HG03457 (cell line): ENCODE measurements around the gene DAP3.
"Not testable (repeated sequence)": the region's sequence is repeated elsewhere in the genome, so short reads cannot be mapped to it uniquely, and the experiment has no call there.

ENCODE experiments used
- ATAC-seq: cut with Tn5 transposase; IDR thresholded peaks from one replicate; pipeline ENCODE4 v1.9.1; 2021; ENCODE audit warnings: moderate number of reproducible peaks; ENCODE audit not compliant: unreplicated experiment

Gene DAP3

DNA sequence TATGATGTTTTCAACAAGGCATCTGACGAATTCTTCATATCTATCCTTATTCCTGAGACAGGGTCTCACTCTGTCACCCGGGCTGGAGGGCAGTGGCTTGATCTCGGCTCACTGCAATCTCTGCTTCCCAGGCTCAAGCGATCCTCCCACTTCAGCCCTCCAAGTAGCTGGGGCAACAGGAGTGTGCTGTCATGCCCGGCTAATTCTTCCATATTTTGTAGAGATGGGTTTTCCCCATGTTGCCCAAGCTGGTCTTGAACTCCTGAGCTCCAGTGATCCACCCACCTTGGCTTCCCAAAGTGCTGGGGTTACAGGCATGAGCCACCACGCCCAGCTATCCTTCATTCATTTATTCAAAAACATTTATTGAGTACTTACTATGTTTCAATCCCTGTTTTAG lies 8.4 kb upstream of the DAP3 start:
- no peak for ATAC-seq

DNA sequence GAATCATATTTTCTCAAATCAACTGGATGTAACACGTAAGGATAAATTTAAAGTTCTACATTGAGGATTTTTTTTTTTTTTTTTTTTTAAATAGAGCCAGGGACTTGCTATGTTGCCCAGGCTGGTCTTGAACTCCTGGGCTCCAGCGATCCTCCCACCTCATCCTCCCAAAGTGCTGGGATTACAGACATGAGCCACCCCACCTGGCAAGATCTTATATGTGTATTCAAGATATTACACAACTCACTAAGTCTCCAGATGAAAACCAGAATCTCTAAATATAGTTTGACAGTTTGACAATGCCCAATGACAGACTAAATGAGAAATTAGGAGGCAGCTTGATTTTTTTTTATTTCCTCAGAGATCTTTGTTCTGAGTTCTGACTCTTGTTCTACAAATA lies 7.1 kb upstream of the DAP3 start:
- ATAC-seq = no peak

DNA sequence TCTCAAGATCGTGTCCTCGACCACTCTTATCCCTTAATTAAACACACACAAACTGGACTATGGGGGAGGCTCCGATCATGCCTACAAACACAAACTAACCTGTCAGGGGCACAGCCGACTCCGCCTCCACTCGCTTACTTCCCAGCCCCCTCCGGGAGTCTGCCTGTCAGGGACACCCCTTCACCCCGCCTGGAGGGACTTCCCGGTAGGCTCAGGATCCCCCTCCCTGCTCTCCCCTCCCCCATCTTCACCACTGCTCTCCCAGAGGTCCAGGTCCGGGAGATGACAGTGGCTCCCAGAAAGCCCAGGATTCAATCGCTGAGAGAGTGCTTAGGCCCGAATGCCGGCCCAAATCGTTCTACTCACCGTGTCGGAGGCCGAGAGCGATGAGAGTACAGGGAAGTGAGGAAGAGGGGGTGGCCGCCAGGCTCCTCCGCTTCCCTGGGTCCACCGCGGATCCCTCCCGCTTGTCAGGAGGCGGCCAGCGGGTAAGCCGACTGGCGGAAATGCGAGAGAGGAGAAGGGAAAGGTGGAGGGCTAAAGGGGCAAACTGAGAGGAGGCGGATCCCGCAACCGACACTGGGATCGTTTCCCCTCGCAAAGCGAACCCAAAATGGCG lies 1.1 kb upstream of the DAP3 start:
- peak; percentile 25 for ATAC-seq

DNA sequence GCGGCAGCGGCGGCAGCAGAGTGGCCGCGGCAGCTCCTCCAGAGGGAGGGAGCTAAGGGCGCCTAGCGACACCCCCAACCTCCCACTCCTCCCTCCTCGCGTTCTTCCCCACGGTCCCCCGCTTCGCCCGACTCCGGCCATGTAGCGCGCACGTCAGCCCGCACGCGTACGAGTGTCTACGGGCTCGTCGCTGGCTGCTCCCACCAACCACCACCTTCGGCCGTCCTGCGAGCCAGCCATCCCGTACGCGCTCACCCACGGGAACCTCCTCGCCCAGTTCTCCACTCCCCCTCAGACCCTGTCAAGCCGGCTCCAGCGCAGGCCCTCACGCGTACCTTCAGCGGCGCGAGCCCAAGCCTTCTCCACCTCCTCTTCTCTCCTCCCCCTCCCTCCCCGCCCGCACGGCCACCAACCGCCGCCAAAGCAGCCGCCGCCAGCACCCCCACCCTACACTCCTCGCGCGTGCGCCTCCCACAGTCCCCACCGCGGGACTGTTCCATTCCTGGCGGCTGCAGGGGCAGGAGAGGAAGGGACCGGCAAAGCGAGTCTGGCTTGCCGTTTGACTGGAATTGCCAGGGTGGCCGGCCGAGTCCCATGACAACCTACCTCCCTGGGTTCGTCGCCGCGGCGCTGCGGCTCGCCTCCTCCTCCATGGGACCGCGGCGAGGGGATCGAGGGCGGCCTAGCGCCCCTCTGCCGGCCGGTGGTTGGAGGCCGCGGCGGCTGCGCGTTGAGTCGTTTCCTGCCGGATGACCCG lies 389 bp upstream of the DAP3 start, which contains the start of gene YY1AP1:
Gene YY1AP1 (minus strand): TSS at position 451 of the 757 bp plus-strand sequence. CDS start 8,338 bp downstream, outside the sequence.
- ATAC-seq = peak; percentile 62

DNA sequence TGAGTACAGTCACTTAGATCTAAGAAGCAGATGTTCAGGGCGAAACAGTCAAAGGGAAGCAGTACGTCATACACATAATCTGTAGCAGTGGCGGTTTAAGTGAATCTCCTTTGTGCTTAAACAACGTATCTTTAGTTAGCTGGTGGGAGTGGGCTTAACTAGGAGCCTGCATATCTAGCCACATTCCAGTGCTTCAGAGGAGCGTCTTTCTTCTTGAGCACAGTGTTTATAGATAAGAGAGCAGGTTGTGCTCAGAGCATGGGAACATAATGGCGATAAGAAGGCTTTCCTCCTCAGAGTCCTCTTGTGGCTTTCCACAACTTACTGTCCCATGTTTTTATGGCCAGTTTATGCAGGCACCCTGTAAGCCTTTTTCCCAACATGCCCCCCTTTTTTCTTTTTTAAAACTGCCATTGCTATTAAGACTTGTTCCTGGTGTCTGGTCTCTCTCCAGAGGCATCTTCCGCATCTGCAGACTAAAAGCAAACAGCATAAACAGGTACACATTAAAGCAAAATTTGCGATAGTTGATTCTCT lies 3.2 kb downstream of the DAP3 start:
- ATAC-seq = no peak

DNA sequence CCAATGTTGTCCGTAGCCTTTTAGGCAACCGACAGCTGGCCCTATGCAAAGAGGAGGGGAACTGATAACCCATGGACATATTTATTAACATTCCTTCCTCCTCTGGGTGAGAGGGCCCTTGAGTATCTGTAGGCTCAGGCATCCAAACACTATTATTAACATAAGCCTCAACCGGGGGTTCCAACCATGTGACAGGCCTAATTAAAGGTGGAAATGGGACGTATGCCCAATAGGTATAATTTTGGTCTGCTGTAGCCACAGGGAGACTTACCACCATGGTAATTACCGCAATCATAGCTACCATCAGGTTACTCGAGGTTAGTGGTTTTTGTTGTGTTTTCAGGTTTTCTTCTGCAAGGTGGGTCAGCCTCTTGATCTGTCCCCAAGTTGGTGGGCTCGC lies 5.3 kb downstream of the DAP3 start:
- ATAC-seq = no peak

DNA sequence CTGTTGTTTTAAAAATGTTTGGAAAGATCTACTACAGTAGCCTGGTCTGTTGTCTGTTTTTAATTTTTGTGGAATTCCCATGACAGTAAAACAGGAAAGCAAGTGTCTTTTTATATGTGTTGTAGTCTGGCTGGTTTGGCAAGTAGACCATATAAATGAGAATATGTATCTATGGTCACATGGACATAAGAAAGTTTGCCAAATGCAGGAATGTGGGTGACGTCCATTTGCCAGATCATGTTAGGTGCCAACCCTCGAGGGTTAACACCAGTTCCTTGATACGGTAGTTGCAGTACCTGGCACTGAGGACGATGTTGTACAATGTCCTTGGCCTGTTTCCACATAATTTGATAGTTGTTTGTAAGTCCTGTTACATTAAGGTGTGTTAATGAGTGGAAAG lies 6.2 kb downstream of the DAP3 start:
- ATAC-seq = no peak

DNA sequence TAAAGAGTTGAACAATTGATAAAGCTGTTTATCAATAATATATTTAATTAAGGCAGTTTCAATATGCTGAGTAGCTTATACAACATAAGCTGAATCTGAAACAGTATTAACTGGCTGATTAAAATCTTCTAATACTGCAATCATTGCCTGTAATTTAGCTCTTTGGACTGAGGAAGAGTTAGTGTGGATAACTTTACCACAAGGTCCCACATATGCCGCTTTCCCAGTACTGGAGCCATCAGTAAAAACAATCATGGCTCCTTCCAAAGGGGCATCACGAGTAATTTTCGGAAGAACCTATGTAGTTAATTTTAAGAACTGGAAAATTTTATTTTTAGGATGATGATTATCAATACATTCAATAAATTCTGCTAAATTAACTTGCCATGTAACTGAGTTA lies 6.7 kb downstream of the DAP3 start:
- no peak for ATAC-seq

DNA sequence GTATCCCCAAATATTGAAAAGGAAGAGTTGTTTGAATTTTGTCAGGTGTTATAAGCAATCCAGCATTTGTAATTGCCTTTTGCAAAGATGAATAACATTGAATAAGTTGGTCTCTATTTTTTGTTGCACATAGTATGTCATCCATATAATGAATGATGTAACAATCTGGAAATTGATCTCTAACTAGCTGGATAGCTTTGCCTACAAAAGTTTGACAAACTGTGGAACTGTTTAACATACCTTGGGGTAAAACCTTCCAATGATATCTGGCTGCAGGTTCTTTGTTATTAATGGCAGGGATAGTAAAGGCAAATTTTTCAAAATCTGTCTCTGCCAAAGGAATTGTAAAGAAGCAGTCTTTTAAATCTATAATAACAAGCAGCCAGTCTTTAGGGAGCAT lies 7.6 kb downstream of the DAP3 start:
- ATAC-seq = no peak

DNA sequence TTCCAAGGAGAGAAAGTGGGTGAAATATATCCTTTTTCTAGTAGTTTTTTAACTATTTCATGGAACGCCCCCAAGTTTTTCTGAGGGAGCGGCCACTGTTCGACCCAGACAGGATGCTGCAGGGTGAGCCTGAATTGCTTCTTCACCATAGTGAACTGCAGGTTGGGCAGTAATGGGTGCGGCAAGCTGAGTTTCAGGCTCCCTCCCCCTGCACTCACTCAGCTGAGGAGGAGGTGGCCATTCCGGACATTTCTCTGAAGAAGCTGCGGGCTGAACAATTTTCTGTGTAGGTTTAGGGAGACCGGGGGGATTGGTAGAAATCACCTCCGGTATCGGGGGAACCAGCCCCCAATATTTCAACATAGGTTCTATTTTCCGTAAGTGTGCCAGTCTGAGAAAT lies 8.2 kb downstream of the DAP3 start:
- ATAC-seq = no peak

DNA sequence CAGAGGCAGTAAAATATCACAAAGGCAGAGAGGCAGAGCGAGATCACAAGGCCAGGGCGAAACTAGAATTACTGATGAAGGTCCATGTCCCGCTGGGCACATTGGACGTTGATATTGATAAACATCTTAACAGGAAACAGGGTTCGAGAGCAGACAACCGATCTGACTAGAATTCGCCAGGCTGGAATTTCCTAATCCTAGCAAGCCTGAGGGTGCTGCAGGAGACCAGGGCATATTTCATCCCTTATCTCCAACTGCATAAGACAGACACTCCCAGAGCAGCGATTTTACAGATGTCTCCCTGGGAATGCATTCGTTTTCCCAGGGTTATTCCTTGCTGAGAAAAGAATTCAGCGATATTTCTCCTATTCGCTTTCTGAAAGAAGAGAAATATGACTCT lies 8.7 kb downstream of the DAP3 start:
- ATAC-seq = not testable (repeated sequence)

DNA sequence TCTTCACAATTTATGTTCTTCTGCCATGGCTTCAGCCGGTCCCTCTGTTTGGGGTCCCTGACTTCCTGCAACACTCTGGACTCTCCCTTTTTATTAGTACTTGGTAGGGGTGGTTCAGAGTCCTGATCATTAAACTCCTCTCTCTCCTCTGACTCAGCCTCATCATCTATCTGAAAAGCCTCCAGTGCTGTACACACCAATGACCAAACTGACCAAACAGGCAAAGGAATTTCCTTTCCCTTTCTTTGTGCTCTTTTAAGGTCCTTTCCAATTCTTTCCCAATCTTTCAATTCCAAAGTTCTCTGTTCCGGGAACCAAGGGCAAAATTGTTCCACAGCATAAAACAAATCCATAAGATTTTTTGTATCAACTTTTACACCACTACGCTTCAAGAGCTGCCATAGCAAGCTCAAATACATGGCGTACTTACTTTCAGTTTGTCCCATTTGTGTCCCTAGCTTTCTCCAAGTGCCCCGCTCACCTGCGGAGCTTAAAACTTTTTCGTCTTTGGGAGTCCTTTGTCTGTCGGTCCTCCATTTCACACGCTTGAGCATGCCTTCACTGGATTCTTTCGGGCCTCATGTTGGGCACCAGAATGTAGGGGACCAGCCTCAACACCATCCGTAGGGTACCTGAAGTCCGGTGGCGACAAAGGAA lies 9.6 kb downstream of the DAP3 start:
- no peak for ATAC-seq

DNA sequence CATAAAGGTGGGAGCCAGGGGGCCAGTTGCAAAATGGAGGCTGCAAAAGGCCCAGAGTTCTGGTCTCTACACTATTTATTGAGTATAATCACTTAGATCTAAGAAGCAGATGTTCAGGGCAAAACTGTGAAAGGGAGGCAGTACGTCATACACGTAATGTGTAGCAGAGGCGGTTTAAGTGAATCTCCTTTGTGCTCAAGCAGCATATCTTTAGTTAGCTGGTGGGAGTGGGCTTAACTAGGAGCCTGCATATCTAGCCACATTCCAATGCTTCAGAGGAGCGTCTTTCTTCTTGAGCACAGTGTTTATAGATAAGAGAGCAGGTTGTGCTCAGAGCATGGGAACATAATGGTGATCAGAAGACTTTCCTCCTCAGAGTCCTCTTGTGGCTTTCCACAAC lies 10.2 kb downstream of the DAP3 start:
- not testable (repeated sequence) for ATAC-seq

DNA sequence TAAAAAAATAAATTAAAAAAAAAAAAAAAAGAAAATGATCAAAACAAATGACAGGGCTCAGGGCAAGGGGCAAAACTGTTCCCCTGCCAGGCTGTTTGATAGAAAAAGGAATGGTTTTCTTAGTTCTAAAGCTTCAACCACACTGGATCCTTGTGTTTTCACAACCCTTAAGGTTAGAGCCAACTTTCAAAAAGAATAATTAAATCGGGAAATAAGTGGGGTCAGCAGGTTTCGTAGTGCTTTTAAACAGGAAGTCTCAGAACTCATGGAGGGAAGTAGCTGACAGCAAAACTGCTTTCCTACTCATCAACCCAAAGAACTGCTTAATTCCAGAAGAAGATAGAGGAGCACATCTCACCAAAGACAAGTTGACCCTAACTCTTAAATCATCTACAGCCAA lies 12.8 kb downstream of the DAP3 start:
- not testable (repeated sequence) for ATAC-seq

DNA sequence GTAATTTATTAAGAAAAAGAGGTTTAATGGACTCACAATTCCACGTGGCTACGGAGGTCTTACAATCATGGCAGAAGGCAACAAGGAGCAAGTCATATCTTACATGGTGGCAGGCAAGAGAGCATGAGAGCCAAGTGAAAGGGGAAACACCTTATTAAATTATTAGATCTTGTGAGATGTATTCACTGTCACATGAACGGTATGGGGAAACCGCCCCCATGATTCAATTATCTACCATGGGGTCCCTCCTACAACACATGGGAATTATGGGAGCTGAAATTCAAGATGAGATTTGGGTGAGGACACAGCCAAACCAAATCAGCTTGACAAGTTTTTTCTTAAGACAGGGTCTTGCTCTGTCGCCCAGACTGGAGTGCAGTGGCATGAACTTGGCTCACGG lies 14.3 kb downstream of the DAP3 start:
- ATAC-seq = no peak

DNA sequence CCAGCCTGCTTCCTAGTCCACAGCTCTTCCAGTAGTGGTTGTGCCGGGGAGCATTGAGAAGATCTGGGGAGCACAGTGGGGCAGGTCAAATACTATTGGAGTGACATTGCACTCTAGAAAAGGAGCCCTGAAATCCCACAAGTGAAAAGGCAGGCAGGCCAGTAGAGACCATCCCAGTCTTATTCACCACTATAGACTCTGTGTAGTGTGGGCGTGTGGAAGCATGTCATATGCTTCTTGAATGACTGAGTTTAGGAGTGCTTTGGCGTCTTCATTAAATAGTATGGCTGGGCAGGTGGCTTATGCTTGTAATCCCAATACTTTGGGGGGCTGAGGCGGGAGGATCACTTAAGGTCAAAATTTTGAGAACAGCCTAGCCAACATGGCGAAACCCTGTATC lies 15.5 kb downstream of the DAP3 start:
- ATAC-seq = not testable (repeated sequence)

DNA sequence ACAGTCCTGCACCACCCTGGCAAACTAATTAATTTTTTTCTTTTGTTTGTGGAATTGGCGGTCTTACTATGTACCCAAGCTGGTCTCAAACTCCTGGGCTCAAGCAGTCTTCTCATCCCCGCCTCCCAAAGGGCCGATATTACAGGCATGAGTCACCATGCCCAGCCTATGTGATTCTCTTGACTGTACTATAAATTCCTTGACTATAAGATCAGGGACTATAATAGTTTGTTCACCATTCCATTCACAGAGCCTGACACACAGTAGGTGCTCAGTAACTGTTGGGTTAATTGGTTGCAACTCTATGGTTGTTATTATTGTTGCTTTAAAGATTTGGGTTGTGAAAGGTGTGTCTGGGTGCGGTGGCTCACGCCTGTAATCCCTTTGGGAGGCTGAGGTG lies 17.2 kb downstream of the DAP3 start:
- ATAC-seq = no peak

DNA sequence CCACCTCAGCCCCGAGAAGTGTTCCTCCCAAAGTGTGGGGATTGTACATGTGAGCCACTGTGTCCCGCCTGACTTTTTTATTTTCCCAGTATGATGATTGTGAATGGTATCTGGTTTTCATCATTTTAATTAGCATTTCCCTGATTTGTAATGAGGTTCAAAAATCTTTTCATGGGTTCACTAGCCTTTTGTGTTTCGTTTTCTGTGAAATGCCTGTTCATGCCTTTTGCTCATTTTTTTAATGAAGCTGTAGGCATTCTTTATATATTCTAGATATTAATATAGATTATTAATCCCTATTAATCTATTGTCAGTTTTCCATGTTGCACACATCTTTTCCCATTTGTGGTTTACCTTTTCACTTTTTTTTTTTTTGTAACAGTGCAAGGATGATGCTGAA lies 20.5 kb downstream of the DAP3 start:
- ATAC-seq = no peak

DNA sequence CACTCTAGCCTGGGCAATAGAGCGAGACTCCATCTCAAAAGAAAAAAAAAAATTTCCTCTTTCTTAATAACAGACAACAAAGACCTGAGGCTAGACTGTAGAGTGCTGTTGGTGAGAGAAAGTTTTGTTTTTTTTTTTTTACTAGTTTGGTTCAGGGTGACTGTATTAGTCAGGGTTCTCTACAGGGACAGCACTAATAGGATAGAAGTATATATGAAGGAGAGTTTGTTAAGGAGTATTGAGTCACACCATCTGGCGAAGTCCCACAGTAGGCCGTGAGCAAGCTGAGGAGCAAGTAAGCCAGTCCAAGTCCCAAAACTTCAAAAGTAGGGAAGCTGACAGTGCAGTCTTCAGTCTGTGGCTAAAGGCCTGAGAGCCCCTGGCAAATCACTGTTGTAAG lies 22.6 kb downstream of the DAP3 start:
- not testable (repeated sequence) for ATAC-seq

DNA sequence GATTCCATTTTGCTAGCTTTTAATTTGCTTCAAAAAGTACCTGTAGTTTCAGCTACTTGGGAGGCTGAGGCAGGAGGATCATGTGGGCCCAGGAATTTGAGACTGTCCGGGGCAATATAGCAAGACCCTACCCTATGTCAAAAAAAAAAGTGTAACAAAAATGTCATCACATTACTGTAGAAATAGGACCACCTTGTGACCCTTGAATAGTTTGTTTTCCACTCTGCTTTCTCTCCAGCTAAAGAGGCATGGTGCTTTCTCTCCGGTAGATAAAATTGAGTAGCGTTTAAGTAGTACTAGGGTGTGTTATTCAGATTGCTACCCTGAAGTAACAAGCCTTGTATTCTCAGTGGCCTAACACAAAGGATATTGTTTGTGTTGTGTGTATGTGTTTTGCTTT lies 23.7 kb downstream of the DAP3 start:
- not testable (repeated sequence) for ATAC-seq

DNA sequence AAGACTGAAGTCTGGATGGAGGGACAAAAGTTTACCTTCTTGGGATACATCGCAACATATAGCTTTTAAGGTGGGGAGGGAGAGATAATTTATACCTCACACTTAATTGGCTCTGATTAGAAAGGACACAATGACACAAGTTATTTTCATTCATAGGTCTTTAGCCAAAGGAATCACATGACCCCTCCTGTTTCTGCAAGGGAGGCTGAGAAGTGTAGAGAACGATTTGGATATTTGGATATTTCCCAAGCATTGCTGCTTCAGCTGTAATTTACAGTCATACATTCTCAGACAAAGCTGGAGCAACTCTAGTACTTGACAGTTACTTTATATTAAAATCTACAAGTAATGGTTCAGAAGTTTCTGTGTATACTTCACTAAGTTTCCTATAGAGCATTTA lies 24.2 kb downstream of the DAP3 start:
- ATAC-seq = no peak

DNA sequence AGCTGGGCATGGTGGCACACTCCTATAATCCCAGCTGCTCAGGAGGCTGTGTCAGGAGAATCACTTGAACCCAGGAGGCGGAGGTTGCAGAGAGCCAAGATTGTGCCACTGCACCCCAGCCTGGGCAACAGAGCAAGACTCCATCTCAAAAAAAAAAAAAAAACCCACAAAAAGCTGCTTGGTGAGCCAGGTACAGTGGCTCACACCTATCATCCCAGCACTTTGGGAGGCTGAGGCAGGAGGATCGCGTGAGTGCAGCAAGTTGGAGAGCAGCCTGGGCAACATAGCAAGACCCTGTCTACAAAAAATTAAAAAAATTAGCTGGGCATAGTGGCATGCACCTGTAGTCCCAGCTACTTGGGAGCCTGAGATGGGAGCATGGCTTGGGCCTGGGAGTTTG lies 26.2 kb downstream of the DAP3 start:
- not testable (repeated sequence) for ATAC-seq
